ENCODE measurements around the gene ATXN3.

- no peak for TF ChIP-seq POLR2A (IDR thresholded peaks at IDR 0.05)
- TF ChIP-seq, protein P1, sequence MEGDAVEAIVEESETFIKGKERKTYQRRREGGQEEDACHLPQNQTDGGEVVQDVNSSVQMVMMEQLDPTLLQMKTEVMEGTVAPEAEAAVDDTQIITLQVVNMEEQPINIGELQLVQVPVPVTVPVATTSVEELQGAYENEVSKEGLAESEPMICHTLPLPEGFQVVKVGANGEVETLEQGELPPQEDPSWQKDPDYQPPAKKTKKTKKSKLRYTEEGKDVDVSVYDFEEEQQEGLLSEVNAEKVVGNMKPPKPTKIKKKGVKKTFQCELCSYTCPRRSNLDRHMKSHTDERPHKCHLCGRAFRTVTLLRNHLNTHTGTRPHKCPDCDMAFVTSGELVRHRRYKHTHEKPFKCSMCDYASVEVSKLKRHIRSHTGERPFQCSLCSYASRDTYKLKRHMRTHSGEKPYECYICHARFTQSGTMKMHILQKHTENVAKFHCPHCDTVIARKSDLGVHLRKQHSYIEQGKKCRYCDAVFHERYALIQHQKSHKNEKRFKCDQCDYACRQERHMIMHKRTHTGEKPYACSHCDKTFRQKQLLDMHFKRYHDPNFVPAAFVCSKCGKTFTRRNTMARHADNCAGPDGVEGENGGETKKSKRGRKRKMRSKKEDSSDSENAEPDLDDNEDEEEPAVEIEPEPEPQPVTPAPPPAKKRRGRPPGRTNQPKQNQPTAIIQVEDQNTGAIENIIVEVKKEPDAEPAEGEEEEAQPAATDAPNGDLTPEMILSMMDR (IDR thresholded peaks at IDR 0.05): no peak
Observed at GRCh38 chr14:92143309-92143708, 36.9 kb upstream of the ATXN3 start.
